Activated CD4-positive, alpha-beta T cell treated with anti-CD3 and anti-CD28 coated beads, Interleukin-10, Interleukin-2, amounts not matched to agents 100 ng/mL and 50 ng/mL, durations not matched to agents 16 hours and 8 hours (primary cell): ENCODE measurements around the gene ANXA2.
A peak's percentile ranks its signal among the peaks of the same experiment; 100 is the strongest.

ENCODE experiments used
- DNase-seq: peaks from one replicate; pipeline ENCODE4 v3.0.0-alpha.2; 2020

The ANXA2 gene

DNA sequence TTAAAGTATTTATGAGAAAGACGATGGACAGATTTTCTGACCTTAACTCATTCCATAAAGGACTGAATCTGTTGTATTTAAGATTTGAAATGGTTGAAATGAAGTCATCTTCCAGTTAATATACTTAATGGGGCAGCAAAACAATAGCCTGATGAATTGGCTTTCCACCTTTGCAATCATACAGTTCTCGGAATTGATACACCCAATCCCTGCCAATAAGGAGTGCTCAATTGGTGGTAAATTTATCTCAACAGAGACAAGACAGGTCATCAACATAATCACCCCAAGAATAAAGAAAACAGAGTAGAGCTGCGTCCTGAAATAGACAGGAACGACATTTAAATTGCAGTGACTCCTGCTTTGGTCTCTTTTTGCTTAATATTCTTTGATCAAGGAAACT is 11.2 kb downstream of the ANXA2 start:
- no peak for DNase-seq

- no peak for DNase-seq
Observed at GRCh38 chr15:60385620-60386552, 11.9 kb downstream of the ANXA2 start.

DNA sequence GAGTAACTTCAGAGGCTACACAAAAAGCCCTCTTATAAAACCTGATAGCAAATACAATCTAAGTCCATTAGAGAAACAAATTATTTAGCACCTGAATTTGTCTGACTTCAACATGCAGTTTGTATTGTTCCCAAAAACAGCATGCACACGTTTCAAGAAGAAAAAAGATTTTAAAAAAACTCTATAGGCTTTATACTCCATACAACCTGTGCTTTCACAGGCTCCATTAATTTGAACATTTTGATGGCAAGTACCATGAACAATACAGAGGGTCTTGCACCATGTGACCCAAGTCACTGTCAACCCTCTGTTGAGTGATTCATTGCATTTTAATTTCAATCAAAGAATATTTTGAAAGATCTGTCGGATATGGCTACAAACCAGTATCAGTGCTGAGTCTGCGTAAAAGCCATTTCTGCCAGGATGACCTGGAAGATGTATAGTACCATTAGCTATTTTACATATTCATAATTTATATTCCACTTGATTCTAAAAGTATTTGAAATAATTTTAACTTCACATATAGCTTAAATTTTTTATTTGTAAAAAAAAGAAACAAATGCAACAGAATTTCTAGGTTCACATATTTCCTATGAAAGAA is 13.2 kb downstream of the ANXA2 start:
- no peak for DNase-seq

- DNase-seq = no peak
Observed at GRCh38 chr15:60384053-60384452, 13.7 kb downstream of the ANXA2 start.

GRCh38 chr15:60382773-60383674 is 14.8 kb downstream of the ANXA2 start:
- DNase-seq = no peak

GRCh38 chr15:60381148-60381788 is 16.5 kb downstream of the ANXA2 start:
- no peak for DNase-seq

- DNase-seq = no peak
Observed at GRCh38 chr15:60379525-60380274, 18.1 kb downstream of the ANXA2 start.

DNA sequence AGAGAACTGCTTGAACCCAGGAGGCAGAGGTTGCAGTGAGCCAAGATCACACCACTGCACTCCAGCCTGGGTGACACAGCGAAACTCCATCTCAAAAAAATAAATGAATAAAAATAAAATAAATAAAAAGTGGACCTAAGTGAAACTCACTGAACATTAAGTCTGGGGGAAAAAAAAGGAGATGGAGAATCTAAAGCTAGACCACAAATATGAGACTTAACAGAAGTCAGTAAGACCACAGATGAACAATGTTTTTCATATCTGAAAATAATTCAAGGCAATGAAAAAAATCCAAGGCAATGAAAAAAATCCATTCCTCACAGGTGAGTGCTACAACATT is 18.6 kb downstream of the ANXA2 start:
- DNase-seq = no peak

DNA sequence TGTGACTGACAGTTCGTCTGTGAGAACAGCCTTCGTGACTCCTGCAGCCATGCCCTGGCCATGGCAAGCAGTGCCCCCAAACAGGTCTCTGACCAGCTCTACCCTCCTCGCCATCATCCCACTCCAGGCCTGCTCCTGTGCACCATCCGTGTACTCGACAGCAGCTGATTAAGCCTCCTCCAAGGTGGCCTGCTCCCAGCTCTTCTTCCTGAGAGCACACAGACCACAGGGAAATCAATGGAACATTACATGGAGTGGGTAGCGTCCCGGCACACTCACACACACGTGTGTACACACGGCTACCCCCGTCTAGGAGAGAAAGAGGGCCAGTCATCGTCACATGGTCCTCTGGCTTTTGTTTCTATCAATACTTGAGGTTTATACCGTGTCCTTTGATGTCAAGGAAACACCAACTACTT is 21.1 kb downstream of the ANXA2 start:
- DNase-seq = no peak

GRCh38 chr15:60375306-60375705 is 22.5 kb downstream of the ANXA2 start:
- no peak for DNase-seq

GRCh38 chr15:60374628-60375081 is 23.1 kb downstream of the ANXA2 start:
- DNase-seq = no peak

DNA sequence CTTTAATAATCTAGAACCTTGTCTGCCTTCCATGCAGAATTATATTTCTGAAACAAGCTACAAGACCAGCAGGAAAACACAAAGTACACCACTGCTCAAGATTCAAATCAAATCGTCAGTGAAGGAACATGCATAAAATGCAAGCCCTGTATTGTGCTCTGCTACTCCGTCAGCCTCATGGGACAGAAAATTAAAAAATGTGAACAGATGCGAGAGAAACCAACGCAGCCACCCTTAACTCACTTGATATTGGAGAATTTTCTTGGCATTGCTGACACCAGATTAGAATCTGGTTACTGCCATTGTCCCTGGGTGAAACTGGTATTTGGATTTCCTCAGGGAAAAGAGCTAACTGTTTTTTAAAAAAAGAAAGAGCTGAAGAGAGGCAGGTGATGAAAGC is 23.6 kb downstream of the ANXA2 start:
- DNase-seq = no peak

- DNase-seq = no peak
Observed at GRCh38 chr15:60373745-60374144, 24.0 kb downstream of the ANXA2 start.

DNA sequence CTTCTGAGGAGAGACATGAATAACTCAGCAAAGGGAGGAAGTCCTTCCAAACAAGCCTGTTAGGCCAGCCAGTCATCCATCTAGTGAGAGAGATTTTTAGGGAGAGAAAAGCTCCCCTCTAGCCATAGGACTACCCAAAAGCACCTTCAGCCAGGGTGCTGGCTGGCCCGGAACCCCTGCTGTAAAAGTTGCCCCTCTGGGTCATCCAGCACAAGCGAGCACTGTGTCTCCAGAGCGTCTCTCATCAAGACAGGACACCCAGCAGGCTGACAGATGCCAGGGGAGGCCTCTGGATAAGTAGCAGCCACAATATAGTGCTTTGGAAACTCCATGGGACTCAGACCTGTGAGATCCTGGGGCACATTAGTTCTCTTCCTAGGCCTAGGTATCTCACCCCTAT is 24.5 kb downstream of the ANXA2 start:
- no peak for DNase-seq

DNA sequence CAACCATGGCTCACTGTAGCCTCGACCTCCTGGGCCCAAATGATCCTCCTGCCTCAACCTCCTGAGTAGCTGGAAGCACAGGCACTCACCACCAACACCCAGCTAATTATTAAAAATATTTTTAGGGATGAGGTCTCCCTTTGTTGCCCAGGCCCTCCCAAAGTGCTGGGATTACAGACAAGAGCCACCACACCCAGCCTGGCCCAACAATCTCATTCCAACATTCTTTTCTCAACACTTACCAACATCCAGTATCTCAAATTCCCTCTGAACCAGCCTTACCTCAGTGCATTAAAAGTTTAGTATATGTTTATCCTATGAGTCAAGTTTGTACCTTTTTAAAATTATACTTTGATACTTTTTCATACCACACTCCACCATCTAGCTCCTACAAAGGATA is 25.0 kb downstream of the ANXA2 start:
- DNase-seq = no peak

- DNase-seq = no peak
Observed at GRCh38 chr15:60372227-60372626, 25.6 kb downstream of the ANXA2 start.

DNA sequence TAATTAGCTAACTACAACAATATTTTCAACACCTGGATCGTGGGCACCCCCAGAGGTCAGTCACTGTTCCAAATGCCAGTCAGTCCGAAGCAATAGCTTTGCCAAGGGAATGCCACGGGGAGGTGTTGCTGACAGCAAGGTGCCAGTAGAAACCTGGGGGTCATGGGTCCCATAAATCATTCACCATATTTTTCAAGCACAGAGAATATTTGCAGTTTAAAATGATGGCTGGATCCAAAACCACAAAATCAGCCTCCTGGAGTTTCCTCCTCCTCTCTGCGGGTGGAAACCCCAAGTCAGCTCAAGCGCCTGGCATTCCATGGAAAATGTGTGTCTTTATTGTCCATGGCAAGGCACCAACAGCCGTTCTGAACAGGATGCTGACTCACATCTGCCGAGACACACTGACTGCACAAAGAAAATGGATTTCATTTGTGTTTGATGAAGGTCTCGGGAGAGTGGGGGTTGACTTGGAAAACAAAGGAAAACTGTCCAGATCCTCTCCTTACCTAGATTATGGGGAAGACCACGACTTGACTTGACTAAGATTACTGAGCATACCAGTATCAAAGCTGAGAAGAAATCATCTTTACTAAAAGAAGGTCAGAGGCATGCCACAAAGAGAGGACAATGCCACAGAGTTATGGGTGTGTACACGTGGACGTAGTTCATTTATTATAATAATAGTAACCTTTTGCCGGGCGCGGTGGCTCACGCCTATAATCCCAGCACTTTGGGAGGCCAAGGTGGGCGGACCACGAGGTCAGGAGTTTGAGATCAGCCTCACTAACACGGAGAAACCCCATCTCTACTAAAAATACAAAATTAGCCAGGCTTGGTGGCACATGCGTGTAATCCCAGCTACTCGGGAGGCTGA is 26.4 kb downstream of the ANXA2 start:
- DNase-seq = peak; percentile 25

GRCh38 chr15:60370869-60371136 is 27.0 kb downstream of the ANXA2 start:
- DNase-seq = no peak

GRCh38 chr15:60370105-60370868 is 27.5 kb downstream of the ANXA2 start:
- no peak for DNase-seq

DNA sequence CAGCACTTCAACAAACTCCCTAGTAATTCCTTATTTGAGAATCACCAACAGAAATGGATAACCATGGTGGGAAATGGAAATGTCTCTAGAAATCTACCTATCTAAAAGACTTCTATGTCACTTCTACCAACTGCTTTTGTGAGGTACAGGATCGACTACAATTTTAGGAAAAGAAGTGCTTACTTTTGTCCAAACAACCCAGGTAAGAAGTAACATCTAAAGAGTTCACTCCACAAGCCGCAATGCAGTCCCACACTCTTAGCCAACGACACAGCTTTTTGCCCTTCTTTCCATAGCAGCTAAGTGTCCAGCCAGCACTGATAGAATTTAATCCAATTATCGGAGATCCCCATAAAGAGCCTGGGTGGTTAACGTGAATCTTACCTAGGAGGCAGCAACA is 28.1 kb downstream of the ANXA2 start:
- no peak for DNase-seq

- DNase-seq = no peak
Observed at GRCh38 chr15:60364612-60364924, 33.2 kb downstream of the ANXA2 start.
